Activated CD4-positive, alpha-beta T cell treated with anti-CD3 and anti-CD28 coated beads for 1 hour (primary cell): Measurements from ENCODE around the gene FLOT2.
"Not testable (repeated sequence)": the region's sequence is repeated elsewhere in the genome, so short reads cannot be mapped to it uniquely, and the experiment has no call there.

Experiments used
- DNase-seq: peaks from one replicate; pipeline ENCODE4 v3.0.0-alpha.2; 2020

Gene FLOT2

DNA sequence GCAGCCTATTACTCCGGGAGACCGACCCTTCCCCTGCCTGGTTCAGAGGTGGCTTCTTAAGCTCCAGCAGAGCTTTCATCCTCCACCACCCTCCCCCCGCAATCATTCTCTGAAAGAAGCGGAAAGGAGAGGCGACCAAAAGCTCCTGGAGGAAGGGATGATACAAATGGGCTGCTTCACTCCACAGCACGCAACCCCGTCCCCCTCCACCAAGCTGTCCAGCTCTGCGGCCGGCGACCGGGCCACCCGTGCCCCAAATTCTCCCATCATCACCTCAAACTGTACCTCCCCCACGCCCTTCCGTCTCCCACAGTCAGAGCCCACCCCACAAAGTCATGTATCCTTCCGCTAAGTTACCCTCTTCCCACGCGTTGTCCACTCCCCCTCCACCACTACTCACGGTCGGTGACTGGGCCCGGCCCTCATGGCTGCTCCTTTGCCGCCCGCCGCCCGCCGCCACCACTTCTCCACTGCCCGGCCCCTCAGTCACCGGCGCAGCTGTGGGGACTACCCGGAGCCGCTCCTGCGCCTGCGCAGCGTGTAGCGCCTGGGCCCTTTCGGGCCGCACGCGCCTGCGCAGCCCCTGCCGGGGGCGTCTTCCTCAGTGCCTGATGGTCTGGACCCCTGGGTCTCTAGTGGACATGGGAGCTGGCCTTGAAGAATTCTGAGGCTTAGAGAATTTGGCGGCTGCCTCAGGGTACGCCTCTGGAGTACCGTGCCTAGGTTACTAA, 55.1 kb downstream of the FLOT2 start, which contains the start of gene FAM222B:
FAM222B (minus strand) TSS at position 509 of the 731 bp plus-strand sequence. CDS start 76,123 bp downstream, outside the sequence.
- DNase-seq: peak; percentile 81

DNA sequence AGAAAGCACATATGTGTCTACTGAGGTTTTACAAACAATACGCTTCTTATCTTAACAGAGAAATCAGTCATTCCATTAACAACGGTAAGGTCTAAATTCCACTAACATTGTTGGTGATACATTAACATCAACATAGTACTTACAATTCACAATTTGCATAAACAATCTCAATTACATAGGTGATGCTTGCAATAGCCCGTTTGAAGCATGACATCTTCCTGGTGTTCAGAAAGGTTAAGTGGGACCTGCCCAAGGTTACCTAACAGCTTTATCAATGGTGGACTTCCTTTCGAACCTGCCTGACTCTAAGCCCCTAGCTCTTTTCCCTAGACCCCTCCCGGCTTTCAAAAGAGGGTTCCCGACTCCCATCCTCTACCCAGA, 55.6 kb downstream of the FLOT2 start:
- no peak for DNase-seq

DNA sequence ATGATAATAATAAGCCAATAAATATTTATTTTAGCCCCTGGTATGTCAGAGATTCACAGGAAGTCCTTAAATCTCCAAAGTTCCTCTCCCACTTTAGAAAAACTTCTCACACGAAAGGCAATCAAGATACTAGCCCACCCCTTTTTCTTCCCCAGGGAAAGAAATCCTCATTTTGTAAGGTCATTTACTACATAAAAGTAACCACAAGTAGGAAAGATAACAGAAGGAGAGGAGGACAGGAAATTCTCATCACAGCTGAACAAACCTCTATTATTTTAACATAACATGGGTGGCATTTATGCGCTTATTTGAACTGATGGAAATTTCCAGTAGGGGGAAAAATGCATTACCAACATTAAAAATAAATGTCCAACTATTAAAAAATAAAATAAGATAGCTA, 58.3 kb downstream of the FLOT2 start:
- no peak for DNase-seq

DNA sequence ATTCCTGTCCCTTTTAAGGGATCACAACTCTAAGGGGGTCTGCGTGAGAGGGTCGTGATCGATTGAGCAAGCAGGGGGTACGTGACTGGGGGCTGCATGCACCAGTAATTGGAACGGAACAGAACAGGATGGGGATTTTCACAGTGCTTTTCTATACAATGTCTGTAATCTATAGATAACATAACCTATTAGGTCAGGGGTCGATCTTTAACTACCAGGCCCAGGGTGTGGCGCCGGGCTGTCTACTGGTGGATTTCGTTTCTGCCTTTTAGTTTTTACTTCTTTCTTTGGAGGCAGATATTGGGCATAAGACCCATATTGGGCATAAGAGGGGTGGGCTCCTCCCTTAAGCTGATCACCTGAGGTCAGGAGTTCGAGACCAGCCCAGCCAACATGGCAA, 61.0 kb downstream of the FLOT2 start:
- DNase-seq: not testable (repeated sequence)

DNA sequence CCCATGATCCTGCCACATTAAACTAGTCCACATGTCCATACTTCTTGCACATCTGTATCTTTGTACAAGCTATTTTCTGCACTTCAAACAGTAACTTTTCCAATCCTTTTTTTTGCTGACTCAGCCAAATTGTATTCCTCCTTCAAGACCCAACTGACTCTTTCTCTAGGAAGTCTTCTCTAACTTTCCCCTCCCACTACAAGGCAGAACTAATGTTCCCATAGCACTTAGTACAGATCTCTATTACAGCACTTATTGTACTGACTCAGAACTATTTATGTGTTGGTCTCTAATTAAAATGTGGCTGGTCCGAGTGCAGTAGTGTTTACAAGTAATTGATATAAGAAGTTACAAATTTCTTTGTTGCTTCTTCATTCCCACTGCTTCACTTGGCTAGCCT, 63.1 kb downstream of the FLOT2 start:
- DNase-seq: no peak
